ENCODE measurements around the gene FBXO30. TPM values are rescaled to one million over a fixed set of nuclear protein-coding genes. Genes with fewer than 3 reads are reported as not detected.
A peak's percentile ranks its signal among the peaks of the same experiment; 100 is the strongest.

The FBXO30 gene
- total RNA-seq, 1 experiment from 2014 or later = 3.6 TPM

GRCh38 chr6:145818796-145819195 is 4.2 kb upstream of the FBXO30 start:
- no peak for TF ChIP-seq CTCF (IDR thresholded peaks at IDR 0.05; ENCODE audit: unreplicated experiment)
- BruUV-seq (replicated peaks) = no TSS peak
- Mint-ChIP-seq H3K4me1 (ENCODE audit: low read depth, unreplicated experiment) (no peaks in the 10 kb centered on the region), H3K4me3 (ENCODE audit: low read depth, unreplicated experiment) (no peak overlapping the region), H3K27ac (ENCODE audit: unreplicated experiment) (no peak overlapping the region), H3K9me3 (ENCODE audit: low read depth, unreplicated experiment) (no peaks in the 10 kb centered on the region), H3K27me3 (ENCODE audit: unreplicated experiment) (no peaks in the 10 kb centered on the region), H3K36me3 (ENCODE audit: insufficient read depth, unreplicated experiment) (peaks cover 16% of the 10 kb centered on the region)
- intact Hi-C loops (cut with micrococcal nuclease; ENCODE audit: unreplicated experiment) = no loop called here
- no peak for DNase-seq
- CTCF ChIA-PET = no interaction called here

DNA sequence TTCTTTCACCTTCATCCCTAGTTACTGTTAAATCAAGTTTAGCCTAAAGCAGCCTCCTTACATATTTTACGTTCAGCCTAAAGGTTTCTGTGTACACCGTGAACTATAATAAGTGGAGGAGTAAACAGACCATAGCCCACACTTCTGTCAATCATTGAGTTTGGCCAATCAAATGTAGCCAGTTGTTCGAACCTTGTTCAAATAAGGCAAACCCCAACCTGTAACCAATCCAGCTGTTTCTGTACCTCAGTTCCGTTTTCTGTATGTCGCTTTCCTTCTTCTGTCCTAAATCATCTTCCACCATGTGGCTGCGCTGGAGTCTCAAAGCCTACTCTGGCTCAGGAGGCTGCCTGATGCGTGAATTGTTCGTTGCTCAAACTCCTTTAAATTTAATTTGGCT is 1.8 kb upstream of the FBXO30 start:
- no peak for TF ChIP-seq CTCF (IDR thresholded peaks at IDR 0.05; ENCODE audit: unreplicated experiment)
- H3K27me3 Mint-ChIP-seq (ENCODE audit: unreplicated experiment) = no peaks in the 10 kb centered on the region
- no peak overlapping the region for H3K4me3 Mint-ChIP-seq (ENCODE audit: low read depth, unreplicated experiment)
- no peak overlapping the region for H3K27ac Mint-ChIP-seq (ENCODE audit: unreplicated experiment)
- peaks cover 20% of the 10 kb centered on the region for H3K36me3 Mint-ChIP-seq (ENCODE audit: insufficient read depth, unreplicated experiment)
- no TSS peak for BruUV-seq (replicated peaks)
- DNase-seq = no peak
- intact Hi-C loops (cut with micrococcal nuclease; ENCODE audit: unreplicated experiment) = no loop called here
- H3K4me1 Mint-ChIP-seq (ENCODE audit: low read depth, unreplicated experiment) = peaks cover 4% of the 10 kb centered on the region
- no peaks in the 10 kb centered on the region for H3K9me3 Mint-ChIP-seq (ENCODE audit: low read depth, unreplicated experiment)
- CTCF ChIA-PET = no interaction called here

DNA sequence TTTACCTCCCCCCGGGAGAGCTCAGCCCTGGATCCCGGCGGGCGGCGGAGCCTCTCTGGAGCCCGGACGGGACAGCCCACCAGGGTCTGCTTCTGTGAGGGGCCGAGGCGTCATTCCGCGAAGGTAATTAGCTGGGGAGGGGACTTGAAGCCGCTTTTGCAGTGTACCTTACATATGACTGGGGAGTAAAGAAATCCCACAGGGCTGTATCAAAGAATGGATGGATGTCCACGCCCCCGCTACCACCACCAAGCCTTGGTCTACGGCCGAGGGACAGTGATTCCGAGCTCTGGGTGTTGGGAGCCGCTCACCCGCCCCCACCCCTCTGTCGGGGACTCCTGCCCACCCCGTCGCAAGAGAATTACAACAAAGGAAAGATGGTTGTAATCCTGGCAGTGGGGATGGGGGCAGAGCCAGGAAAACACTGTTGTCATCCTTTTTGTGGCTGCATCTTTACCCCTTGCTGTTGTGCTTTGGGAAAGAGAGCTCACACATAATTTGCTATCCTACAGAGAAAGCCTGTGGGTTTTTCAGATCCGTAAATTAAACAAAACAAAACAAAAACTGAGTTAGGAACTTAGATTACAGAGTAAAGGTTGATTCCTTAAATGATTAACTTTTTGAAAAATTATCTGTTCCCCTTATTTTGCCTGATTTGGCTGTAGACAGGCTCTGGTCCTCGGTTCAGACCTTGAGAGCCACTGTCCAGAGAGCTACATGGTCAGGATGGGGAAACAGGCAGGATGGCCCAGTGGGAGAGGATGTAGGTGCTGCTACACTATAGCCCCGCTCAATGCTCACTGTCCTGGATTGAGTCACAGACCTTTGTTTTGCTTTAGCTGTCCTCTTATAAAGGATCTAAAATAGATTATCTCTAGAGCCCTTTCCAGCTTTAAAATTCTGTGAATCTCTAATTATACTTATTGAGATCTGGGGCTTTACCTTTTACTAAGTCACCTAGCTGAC is 997 bp upstream of the FBXO30 start:
- Mint-ChIP-seq H3K27ac (ENCODE audit: unreplicated experiment) (peak overlapping the region; percentile 78), H3K4me3 (ENCODE audit: low read depth, unreplicated experiment) (peak overlapping the region; percentile 87), H3K9me3 (ENCODE audit: low read depth, unreplicated experiment) (no peaks in the 10 kb centered on the region), H3K36me3 (ENCODE audit: insufficient read depth, unreplicated experiment) (peaks cover 20% of the 10 kb centered on the region), H3K4me1 (ENCODE audit: low read depth, unreplicated experiment) (peaks cover 12% of the 10 kb centered on the region), H3K27me3 (ENCODE audit: unreplicated experiment) (no peaks in the 10 kb centered on the region)
- intact Hi-C loops (cut with micrococcal nuclease; ENCODE audit: unreplicated experiment) = no loop called here
- CTCF ChIA-PET = interaction anchor here (0.6 kb wide), 1 partner anchor 78 kb away, joined by 4 read pairs; no protein-coding TSS in a partner anchor
- no peak for DNase-seq
- no TSS peak for BruUV-seq (replicated peaks)
- TF ChIP-seq CTCF (IDR thresholded peaks at IDR 0.05; ENCODE audit: unreplicated experiment) = no peak

- H3K27me3 Mint-ChIP-seq (ENCODE audit: unreplicated experiment) = no peaks in the 10 kb centered on the region
- peak; percentile 12 for DNase-seq
- intact Hi-C loops (cut with micrococcal nuclease; ENCODE audit: unreplicated experiment) = loop anchor here (5.0 kb wide), 1 partner anchor 42 kb away; no protein-coding TSS in a partner anchor
- no peak for TF ChIP-seq CTCF (IDR thresholded peaks at IDR 0.05; ENCODE audit: unreplicated experiment)
- peaks cover 20% of the 10 kb centered on the region for H3K36me3 Mint-ChIP-seq (ENCODE audit: insufficient read depth, unreplicated experiment)
- peak overlapping the region; percentile 82 for H3K27ac Mint-ChIP-seq (ENCODE audit: unreplicated experiment)
- no TSS peak for BruUV-seq (replicated peaks)
- CTCF ChIA-PET = interaction anchor here (0.6 kb wide), 1 partner anchor 525 kb away, joined by 3 read pairs; no protein-coding TSS in a partner anchor
- H3K4me3 Mint-ChIP-seq (ENCODE audit: low read depth, unreplicated experiment) = peak overlapping the region; percentile 87
- H3K9me3 Mint-ChIP-seq (ENCODE audit: low read depth, unreplicated experiment) = no peaks in the 10 kb centered on the region
- H3K4me1 Mint-ChIP-seq (ENCODE audit: low read depth, unreplicated experiment) = peaks cover 14% of the 10 kb centered on the region
Measured at GRCh38 chr6:145814035-145814500, 527 bp downstream of the FBXO30 start.

Data from Calu3 (cell line).